ENCODE data around the gene CPNE9.

Gene CPNE9

DNA sequence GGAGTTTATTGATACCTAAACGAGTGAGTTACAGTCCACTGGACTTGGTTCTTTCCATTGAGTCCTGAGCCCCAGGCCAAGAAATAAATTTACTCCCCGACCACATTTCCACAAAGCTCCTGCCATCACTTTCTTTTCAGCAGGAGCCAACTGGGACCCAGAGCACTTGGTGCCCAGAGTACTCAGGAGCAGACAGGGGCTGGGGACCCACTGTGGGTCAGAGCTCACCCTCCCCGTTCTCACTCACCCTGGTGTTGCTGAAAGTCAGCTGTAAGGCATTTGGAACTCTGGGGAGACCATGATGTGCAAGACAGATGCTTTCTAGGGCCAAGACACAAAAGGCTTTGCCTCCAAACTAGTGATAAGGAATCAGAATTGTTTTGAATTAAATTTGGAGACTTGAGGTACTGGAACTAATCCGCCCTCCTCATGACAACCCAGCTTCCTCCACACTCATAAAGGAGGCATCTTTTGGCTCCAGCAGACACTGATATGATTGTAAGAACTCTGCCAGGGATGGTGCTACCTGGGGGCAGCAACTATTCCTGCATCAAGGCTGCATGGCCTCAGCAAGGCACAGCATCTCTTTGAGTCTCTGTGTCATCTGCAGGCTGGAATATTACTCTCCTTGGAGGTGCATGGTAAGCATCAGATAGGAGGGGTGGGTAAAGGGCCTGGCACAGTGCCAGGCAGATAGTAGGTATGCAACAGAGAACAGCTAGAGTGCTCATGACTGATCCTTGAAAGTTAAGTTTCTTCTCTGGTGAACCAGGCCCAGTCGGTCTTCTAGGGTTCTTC, 73.5 kb downstream of the CPNE9 start:
- DNase-seq (ENCODE audit: low read depth in 1 of 2, low spot score in 1 of 2): no peak

GRCh38 chr3:9777694-9778021, 74.0 kb downstream of the CPNE9 start:
- DNase-seq (ENCODE audit: low read depth in 1 of 2, low spot score in 1 of 2): no peak

DNA sequence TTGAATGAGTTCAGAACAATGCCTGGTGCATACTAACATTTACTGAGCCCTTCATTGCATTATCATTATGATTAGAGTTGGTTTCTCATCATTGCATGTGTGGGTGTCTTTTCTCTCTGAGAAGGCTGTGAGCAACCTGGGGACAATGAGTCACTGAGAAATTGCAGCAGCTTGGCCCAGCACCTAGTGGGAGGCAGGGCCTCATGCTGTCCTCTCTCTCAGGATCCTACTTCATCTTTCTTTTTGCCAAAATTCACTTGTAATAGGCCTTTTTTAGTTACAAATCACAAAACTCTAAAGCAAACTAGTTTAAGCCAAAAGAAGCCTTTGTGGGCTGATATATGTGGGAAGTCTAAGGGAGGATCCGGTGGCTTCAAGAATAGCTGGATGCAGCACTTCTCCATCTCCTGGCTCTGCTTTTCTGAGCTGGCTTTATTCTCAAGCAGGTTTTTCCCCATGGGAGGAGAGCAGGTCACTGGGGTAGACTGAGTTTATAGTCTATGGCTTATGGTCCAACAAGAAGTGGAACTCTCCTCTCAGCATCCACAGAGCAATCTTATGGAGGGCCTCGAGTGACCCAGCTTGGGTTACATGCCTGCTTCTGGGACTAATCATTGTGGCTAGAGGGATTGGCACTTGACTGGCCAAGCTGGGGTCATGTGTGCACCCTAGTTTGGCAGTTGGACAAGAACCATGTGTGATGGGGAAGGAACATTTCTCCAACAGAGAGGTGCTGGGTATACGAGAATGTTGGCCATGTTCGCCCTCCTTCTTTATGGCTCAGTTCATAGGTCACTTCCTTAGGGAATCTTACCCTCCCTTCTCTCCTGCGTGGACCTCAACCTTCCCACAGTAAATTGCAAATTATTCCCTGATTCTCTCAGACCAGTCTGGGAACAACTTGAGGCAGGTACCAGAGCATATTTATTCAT, 74.8 kb downstream of the CPNE9 start:
- peak in 1 of 2 donors; percentile 76 for DNase-seq (ENCODE audit: low read depth in 1 of 2, low spot score in 1 of 2)

DNA sequence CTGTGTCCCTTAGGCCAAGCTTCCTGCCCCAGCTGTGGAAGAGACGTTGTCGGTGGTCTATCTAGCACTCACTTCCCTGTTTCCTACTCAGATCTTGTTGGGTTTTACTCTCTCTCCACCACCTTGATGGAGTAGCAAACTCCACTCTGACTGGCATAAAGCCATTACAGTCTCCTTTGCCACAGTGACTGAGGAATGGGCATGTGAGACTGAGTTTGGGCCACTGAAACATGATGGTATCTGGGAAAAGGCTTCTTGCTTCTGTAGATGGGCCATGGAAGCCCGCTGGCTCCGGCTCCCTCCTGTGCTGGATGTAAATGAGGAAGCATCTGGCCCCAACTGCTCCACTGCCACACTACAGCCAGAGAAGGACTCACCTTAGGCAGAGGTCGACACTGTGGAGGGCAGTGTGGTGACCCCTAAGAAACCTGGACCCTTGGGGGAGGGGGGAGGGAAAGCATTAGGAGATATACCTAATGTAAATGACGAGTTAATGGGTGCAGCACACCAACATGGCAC, 75.5 kb downstream of the CPNE9 start:
- DNase-seq (ENCODE audit: low read depth in 1 of 2, low spot score in 1 of 2): no peak
